ENCODE results near the gene ST6GALNAC6. TPM values are rescaled to one million over a fixed set of nuclear protein-coding genes. Genes with fewer than 3 reads are reported as not detected.

ST6GALNAC6 gene
- total and polyA plus RNA-seq, 2 of the 4 experiments (the other 2 are of a cell fraction) = 35.7 to 48.6 TPM

GRCh38 chr9:127927988-127928675, 28.7 kb upstream of the ST6GALNAC6 start (continued):
- no peak for TF ChIP-seq MXI1 (IDR thresholded peaks at IDR 0.05; ENCODE audit: borderline replicate concordance, low read depth, low read length)

GRCh38 chr9:127927201-127927987, 28.0 kb upstream of the ST6GALNAC6 start:
- BruUV-seq (replicated peaks) = no TSS peak
- TF ChIP-seq MAZ (IDR thresholded peaks at IDR 0.05; ENCODE audit: borderline replicate concordance, low read depth, low read length) = 0 out of 2 replicates have a peak, but pooled peaks have one; percentile 3
- TF ChIP-seq RCOR1 (IDR thresholded peaks at IDR 0.05; ENCODE audit: insufficient replicate concordance, low read length) = no peak
- Histone ChIP-seq H3K4me2 (ENCODE audit: low read depth, low read length) (no peak overlapping the region; the same call in 1 of the 2 replicates), H3K56ac (ENCODE audit: extremely low read depth, insufficient read depth, low read length) (no peak overlapping the region; the same call in 1 of the 2 replicates), H3K23ac (ENCODE audit: low read depth, low read length) (no peak overlapping the region), H2BK15ac (ENCODE audit: low read depth, low read length) (no peak overlapping the region), H3K14ac (replicated peaks; ENCODE audit: low read depth, low read length) (no peak overlapping the region), H4K91ac (ENCODE audit: insufficient read depth, low read depth, low read length) (no peak overlapping the region), H2AK9ac (replicated peaks; ENCODE audit: low read depth, low read length, poor library complexity) (peak overlapping the region; percentile 65), H3K4ac (ENCODE audit: low read depth, low read length) (no peak overlapping the region), H2AFZ (replicated peaks; ENCODE audit: low read length, poor library complexity) (peak overlapping the region; percentile 87), H3K9me1 (ENCODE audit: insufficient read depth, low read length) (peaks cover 17% of the 10 kb centered on the region), H4K20me1 (ENCODE audit: insufficient read depth, low read length) (peaks cover 14% of the 10 kb centered on the region), H3K9me3 (ENCODE audit: control insufficient read depth, insufficient read depth, low read length) (no peaks in the 10 kb centered on the region), H4K5ac (ENCODE audit: low read depth, low read length) (no peak overlapping the region), H2BK120ac (ENCODE audit: low read depth, low read length) (no peak overlapping the region), H4K8ac (ENCODE audit: low read depth in 2 of 2, low read length in 2 of 2) (no peak overlapping the region; a peak in 1 of 4 replicates), H3K79me1 (ENCODE audit: low read depth in 1 of 2, low read length in 2 of 2) (0 out of 4 replicates have a peak, but pooled peaks cover 0 to 12% of the 10 kb centered on the region in 2 experiments), H3K36me3 (ENCODE audit: control insufficient read depth, insufficient read depth, low read length) (no peaks in the 10 kb centered on the region), H3K9ac (ENCODE audit: low read depth, low read length) (no peak overlapping the region), H3K18ac (ENCODE audit: low read depth, low read length) (no peak overlapping the region), H2BK20ac (ENCODE audit: low read depth, low read length) (no peak overlapping the region), H2AK5ac (ENCODE audit: low read depth, low read length) (peak overlapping the region; percentile 74; the same call in 1 of the 2 replicates), H2BK5ac (ENCODE audit: low read depth, low read length, poor library complexity, severe bottlenecking) (no peak overlapping the region), H3K27ac (ENCODE audit: insufficient read depth, low read length) (no peak overlapping the region), H3K27me3 (ENCODE audit: control insufficient read depth, insufficient read depth, low read length) (no peaks in the 10 kb centered on the region), H3K4me3 (ENCODE audit: insufficient read depth, low read depth, low read length) (no peak overlapping the region), H3K4me1 (ENCODE audit: control insufficient read depth, insufficient read depth, low read length) (peaks cover 13% of the 10 kb centered on the region)
- DNase-seq (no peak), ATAC-seq (ENCODE audit: low read depth) (no peak)
- 20% methylated on average over 2 of the region's 56 CpGs; no CpG with 5 or more reads in 1 of the 2 experiments for WGBS, 2 experiments (ENCODE audit: extremely low coverage in 2 of 2, insufficient read length in 1 of 2)
- dilution Hi-C loops (cut with HindIII; ENCODE audit: low sequenced_read_pairs, unreplicated experiment) (no loop called here), intact Hi-C loops (cut with micrococcal nuclease) (loop anchor here (10.0 kb wide), 2 partner anchors 423 to 723 kb away; no protein-coding TSS in a partner anchor), in situ Hi-C loops (cut with MboI; ENCODE audit: low sequenced_read_pairs) (no loop called here)
- ChIA-PET CTCF (interaction anchor here (1.3 kb wide), 1 partner anchor 191 kb away, joined by 3 read pairs; no protein-coding TSS in a partner anchor), POLR2A (ENCODE audit: unreplicated experiment) (interaction anchor here (0.6 kb wide), 1 partner anchor 1063 kb away, joined by 4 read pairs; no protein-coding TSS in a partner anchor)

All from IMR-90 (cell line).